HG03342 (cell line): ENCODE results near the gene VSIG10.
A peak's percentile ranks its signal among the peaks of the same experiment; 100 is the strongest.
"Not testable (repeated sequence)": the region's sequence is repeated elsewhere in the genome, so short reads cannot be mapped to it uniquely, and the experiment has no call there.

Experiments
- ATAC-seq: cut with Tn5 transposase; IDR thresholded peaks from one replicate; pipeline ENCODE4 v1.9.1; 2021; ENCODE audit warnings: mild to moderate bottlenecking, moderate library complexity; ENCODE audit not compliant: unreplicated experiment

VSIG10 gene

GRCh38 chr12:118034429-118035189 is 69.2 kb downstream of the VSIG10 start:
- no peak for ATAC-seq

- ATAC-seq, result no peak
Observed at GRCh38 chr12:118033902-118034301, 69.9 kb downstream of the VSIG10 start.

GRCh38 chr12:118033323-118033722 is 70.5 kb downstream of the VSIG10 start:
- no peak for ATAC-seq

- no peak for ATAC-seq
Observed at GRCh38 chr12:118032188-118032587, 71.6 kb downstream of the VSIG10 start.

GRCh38 chr12:118029166-118029565 is 74.6 kb downstream of the VSIG10 start:
- ATAC-seq, result no peak

GRCh38 chr12:118025168-118025567 is 78.6 kb downstream of the VSIG10 start:
- ATAC-seq, result no peak

- ATAC-seq, result no peak
Observed at GRCh38 chr12:118023301-118023860, 80.4 kb downstream of the VSIG10 start.

GRCh38 chr12:118022728-118023109 is 81.1 kb downstream of the VSIG10 start:
- no peak for ATAC-seq

- not testable (repeated sequence) for ATAC-seq
Observed at GRCh38 chr12:118022097-118022727, 81.6 kb downstream of the VSIG10 start.

GRCh38 chr12:118020036-118020435 is 83.8 kb downstream of the VSIG10 start:
- no peak for ATAC-seq

GRCh38 chr12:118017926-118018325 is 85.9 kb downstream of the VSIG10 start:
- ATAC-seq, result no peak

GRCh38 chr12:118016424-118017264 is 87.2 kb downstream of the VSIG10 start, which contains the start of gene RFC5:
Gene RFC5, plus strand, starts transcription at chr12:118016703. Its CDS starts 125 bp downstream, at chr12:118016828.
- ATAC-seq, result peak; percentile 99

- no peak for ATAC-seq
Observed at GRCh38 chr12:118015944-118016343, 87.9 kb downstream of the VSIG10 start.

GRCh38 chr12:118015306-118015705 is 88.5 kb downstream of the VSIG10 start:
- no peak for ATAC-seq
